SK-N-MC (cell line): ENCODE measurements around the gene CMC4.

ENCODE experiments used
- DNase-seq: peaks from one replicate; pipeline ENCODE4 v3.0.0-alpha.2; 2011; ENCODE audit warnings: low read depth, low spot score
- H3K27ac ChIP-seq: fragments of 200-600 bp; sonication (generic); 2 replicates; pipeline ENCODE4 v1.5.1; 2016; ENCODE audit warnings: mixed run types
- H3K36me3 ChIP-seq: fragments of 200-600 bp; sonication (generic); 2 replicates; pipeline ENCODE4 v1.6.1; 2017; ENCODE audit warnings: antibody characterized with exemption, low read length, mixed read lengths; ENCODE audit not compliant: insufficient read depth
- H3K4me3 ChIP-seq: fragments of 200-600 bp; sonication (generic); 2 replicates; pipeline ENCODE4 v1.5.1; 2016
- H3K9ac ChIP-seq: fragments of 200-600 bp; sonication (generic); 2 replicates; pipeline ENCODE4 v1.8.0; 2017; ENCODE audit warnings: mixed run types, mixed read lengths; ENCODE audit not compliant: insufficient read length
- H3K9me3 ChIP-seq: fragments of 200-600 bp; sonication (generic); 2 replicates; pipeline ENCODE4 v1.6.1; 2017; ENCODE audit warnings: low read depth, mild to moderate bottlenecking, antibody characterized with exemption, low read length, moderate library complexity, mixed read lengths
- EZH2 ChIP-seq: fragments of 200-600 bp; sonication (generic); IDR thresholded peaks from one replicate; pipeline ENCODE4 v1.6.1; 2017; ENCODE audit warnings: antibody characterized with exemption
- FOXP2 ChIP-seq: optimal IDR thresholded peaks from 2 replicates; pipeline ENCODE3; 2011; ENCODE audit warnings: mild to moderate bottlenecking, moderate library complexity; ENCODE audit not compliant: insufficient read depth; ENCODE audit errors: extremely low read length, control extremely low read depth
- POLR2AphosphoS5 ChIP-seq: IDR thresholded peaks from 2 replicates; pipeline ENCODE4 v1.6.1; 2012; ENCODE audit warnings: mild to moderate bottlenecking, low read depth, low read length, borderline replicate concordance

CMC4 gene, protein sequence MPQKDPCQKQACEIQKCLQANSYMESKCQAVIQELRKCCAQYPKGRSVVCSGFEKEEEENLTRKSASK

DNA sequence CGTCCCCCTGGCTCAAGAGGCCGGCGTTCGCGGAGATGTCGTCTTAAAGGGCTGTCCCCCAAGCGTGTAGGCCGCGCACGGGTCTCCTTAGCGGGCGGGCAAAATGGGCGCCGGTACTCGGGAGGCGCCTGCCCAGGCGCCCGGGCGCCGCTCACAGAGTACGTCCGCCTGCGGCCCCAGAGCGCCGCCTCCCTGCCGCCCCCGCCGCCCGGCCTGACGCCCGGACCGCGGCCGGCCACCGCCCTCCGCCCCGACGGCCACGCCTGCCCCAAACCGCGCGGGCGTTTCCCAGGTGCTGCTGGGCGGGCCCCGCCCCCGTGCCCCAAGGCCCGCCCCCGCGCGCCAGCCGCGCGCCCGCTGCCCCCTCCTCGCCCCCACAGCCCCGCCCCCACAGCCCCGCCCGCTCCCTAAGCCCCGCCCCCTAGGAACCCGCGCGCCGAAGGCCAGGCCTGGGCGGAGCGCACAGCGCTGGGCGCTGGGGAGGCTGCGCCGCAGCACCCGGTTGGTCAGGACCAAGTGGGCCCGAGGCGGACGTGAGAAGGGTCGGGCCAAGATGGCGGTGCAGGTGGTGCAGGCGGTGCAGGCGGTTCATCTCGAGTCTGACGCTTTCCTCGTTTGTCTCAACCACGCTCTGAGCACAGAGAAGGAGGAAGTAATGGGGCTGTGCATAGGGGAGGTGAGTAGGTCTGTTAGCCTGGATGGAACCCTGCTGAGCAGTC is at the start of gene CMC4, which contains the start of the genes BRCC3 and MTCP1:
TSS of gene CMC4 (minus strand) at position 162 of the 719 bp plus-strand sequence. CDS start 7,113 bp downstream, outside the sequence.
TSS of gene BRCC3 (plus strand) at position 534 of the 719 bp plus-strand sequence. CDS start at position 554, 20 bp downstream.
TSS of gene MTCP1 (minus strand) at position 162 of the 719 bp plus-strand sequence. CDS start 5,126 bp downstream, outside the sequence.
- Histone ChIP-seq H3K9ac (peak within 1 kb of the TSS; percentile 83), H3K4me3 (peak within 1 kb of the TSS; percentile 86), H3K36me3 (peaks cover 10% of the 10 kb centered on the region; the same call in 1 of the 2 replicates), H3K9me3 (no peaks in the 10 kb centered on the region), H3K27ac (no peak within 1 kb of the TSS)
- DNase-seq, result no peak
- TF ChIP-seq POLR2AphosphoS5, result peak; percentile 86
- TF ChIP-seq FOXP2, result no peak

DNA sequence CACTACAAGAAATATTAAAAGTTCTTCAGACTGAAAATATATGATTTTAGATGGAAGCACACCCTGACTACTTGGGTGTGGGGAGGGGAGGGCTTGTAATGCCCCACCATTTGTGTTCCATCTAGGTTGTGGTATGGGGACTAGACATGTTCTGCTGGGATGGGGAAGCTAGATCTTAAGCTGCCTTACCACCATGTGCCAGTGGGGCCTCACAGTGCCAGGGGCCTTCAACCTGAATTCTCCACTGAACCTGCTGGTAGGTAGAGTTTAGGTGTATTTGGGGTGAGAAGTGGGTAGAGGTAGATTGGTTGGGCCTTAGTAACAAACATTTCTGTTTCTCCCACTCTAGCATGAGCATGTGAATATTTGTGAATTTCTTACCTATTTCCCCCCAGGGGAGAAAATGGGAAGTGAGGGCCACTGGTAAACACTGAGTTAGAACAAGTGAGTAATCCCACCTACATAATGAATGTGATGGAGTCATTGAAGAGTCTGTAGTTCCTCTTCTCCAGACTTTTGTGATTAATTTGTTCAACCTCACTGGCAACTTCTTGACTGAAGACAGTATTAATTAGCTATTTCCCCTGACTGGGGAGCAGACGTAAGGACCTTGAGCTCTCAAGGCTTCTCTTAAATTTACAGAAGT is 44.4 kb upstream of the CMC4 start:
- H3K9ac ChIP-seq, result no peak overlapping the region
- TF ChIP-seq EZH2 (no peak), FOXP2 (no peak), POLR2AphosphoS5 (no peak)
- H3K9me3 ChIP-seq, result no peaks in the 10 kb centered on the region
- H3K36me3 ChIP-seq, result peaks cover 23% of the 10 kb centered on the region
- no peak overlapping the region for H3K27ac ChIP-seq
- no peak for DNase-seq
- H3K4me3 ChIP-seq, result no peak overlapping the region

DNA sequence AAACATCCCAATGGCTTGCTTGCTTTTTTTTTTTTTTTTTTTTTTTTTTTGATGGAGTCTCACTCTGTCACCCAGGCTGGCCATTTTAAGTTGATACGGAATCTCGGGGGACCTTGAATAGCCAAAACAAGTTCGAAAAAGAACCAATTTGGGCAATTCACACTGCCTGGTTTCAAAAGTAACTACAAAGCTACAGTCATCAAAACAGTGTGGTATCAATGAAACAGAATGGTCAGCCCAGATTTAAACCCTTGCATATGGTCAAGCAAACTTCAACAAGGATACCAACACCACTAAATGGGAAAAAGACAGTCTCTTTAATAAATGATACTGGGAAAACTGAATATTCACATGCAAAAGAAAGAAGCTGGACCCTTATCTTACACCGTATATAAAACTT is 42.2 kb upstream of the CMC4 start:
- Histone ChIP-seq H3K4me3 (no peak overlapping the region), H3K9me3 (no peaks in the 10 kb centered on the region), H3K27ac (no peak overlapping the region), H3K36me3 (peaks cover 20% of the 10 kb centered on the region), H3K9ac (no peak overlapping the region)
- TF ChIP-seq EZH2 (no peak), FOXP2 (no peak), POLR2AphosphoS5 (no peak)
- no peak for DNase-seq

DNA sequence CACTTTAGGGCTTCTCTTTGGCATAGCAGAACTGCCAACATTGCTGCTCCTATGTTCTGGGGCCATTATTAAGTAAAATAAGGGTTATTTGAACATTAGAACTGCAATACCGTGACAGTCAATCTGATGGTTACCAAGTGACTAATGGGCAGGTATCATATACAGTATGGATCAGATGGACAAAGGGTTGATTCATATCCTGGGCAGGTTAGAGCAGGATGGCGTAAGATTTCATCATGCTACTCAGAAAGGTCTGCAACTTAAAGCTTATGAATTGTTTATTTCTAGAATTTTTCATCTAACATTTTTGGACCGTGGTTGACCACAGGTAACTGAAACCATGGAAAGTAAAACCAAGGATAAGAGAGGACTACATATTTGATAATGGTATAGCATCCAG is 41.2 kb upstream of the CMC4 start:
- peaks cover 25% of the 10 kb centered on the region for H3K36me3 ChIP-seq
- H3K4me3 ChIP-seq, result no peak overlapping the region
- no peak overlapping the region for H3K9ac ChIP-seq
- no peak for TF ChIP-seq FOXP2
- TF ChIP-seq EZH2, result no peak
- no peak for TF ChIP-seq POLR2AphosphoS5
- no peak for DNase-seq
- H3K27ac ChIP-seq, result no peak overlapping the region
- H3K9me3 ChIP-seq, result no peaks in the 10 kb centered on the region

DNA sequence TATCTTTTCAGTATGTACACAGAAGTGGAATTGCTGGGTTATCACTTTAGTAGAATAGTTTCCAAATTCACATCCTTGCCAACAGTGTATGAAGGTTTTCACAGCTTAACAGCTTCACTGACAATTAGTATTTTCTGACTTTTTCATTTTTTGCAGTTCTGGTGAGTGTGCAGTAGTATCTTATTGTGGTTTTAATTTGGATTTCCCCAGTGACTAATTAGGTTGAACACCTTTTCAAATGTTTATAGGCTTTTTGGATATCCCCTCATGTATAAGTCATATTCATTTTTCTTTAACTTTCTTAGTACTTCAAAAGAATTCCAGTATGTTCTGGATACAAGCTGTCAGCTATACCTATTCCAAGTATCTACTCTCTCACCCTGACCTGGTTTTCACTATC is 37.5 kb upstream of the CMC4 start:
- Histone ChIP-seq H3K9me3 (no peaks in the 10 kb centered on the region), H3K9ac (no peak overlapping the region), H3K27ac (no peak overlapping the region), H3K36me3 (peaks cover 19% of the 10 kb centered on the region), H3K4me3 (no peak overlapping the region)
- TF ChIP-seq FOXP2 (no peak), EZH2 (no peak), POLR2AphosphoS5 (no peak)
- no peak for DNase-seq

DNA sequence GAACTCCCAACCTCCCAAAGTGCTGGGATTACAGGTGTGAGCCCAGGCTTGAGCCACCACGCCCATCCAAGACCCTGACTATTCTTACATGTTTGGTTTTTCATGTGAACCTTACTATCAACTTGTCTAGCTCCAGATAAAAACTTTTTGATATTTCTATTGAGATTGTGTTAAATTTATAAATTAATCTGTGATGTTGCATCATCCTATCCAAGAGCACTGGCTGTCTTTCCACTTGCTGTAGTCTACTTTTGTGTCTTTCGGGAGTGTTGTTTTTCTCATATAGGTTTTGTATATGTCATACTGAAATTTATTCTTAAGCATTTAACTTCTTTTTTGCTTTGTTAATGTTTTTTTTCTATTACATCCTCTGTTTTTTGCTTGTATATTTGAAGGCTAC is 35.0 kb upstream of the CMC4 start:
- Histone ChIP-seq H3K4me3 (no peak overlapping the region), H3K9me3 (no peaks in the 10 kb centered on the region), H3K36me3 (peaks cover 10% of the 10 kb centered on the region; the same call in 1 of the 2 replicates), H3K9ac (no peak overlapping the region), H3K27ac (no peak overlapping the region)
- DNase-seq, result no peak
- no peak for TF ChIP-seq FOXP2
- TF ChIP-seq POLR2AphosphoS5, result no peak
- TF ChIP-seq EZH2, result no peak

DNA sequence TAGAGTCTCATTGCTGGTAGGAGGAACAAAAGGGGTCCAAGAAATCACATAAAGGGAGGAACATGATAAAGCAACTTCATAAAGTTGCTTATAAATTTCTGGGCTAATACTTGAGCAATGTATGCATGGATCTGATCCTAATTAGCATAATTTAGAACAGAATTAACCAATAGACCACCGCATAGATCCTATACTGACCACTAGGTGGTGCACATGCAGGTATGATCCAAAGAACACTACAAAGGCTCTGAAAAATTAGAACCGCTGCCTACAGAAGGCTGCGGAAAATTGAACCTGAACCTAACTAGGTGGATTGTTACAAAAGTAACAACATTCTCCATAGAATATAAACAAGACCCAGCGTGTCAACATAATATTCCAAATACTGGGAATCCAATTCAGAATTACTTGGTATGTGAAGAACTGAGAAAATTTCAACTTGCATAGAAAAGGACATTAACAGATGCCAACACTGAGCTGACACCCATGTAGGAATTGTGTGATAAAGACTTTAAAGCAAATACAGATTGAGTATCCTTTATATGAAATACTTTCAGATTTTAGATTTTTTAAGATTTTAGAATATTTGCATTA is 23.6 kb upstream of the CMC4 start:
- Histone ChIP-seq H3K27ac (no peak overlapping the region), H3K9ac (no peak overlapping the region), H3K9me3 (no peaks in the 10 kb centered on the region), H3K36me3 (peaks cover 12% of the 10 kb centered on the region), H3K4me3 (no peak overlapping the region)
- no peak for DNase-seq
- TF ChIP-seq POLR2AphosphoS5, result no peak
- TF ChIP-seq FOXP2, result no peak
- TF ChIP-seq EZH2, result no peak

DNA sequence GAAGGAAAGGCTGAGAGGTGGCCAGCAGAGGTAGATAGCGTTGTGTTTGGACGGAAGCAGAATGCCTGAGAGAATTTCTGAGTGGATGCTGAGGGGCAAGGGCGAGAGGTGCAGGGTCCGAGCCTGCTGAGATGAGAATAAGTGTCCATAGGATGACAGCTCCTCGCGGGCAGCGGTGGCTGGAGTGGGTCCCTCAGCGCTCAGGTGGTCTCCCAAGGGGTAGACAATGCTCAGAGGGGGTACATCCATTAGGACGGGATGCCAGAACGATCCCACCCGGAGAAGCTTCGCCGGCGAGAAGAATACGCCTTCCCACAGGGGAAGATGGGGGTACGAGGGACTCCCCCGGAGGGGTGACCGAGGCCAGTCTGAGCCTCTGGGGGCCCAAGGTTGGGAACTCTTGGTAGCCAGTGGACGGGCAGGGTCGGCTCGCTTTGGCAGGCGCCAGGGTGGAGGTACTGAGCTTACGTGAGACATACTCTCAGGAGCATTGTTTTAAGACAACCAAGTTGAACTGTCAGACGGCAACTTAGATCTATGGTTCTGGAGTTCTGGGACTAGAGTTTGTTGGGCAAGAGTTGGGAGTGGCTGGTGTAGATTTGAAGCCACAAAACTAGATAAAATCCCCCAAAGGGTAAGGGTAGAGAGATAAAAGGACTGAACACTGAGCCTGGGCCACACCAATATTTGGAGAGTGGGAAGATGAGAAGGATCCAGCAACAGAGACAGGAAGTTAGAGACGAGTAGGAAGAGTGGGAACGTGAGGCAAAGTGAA is 16.2 kb upstream of the CMC4 start:
- no peak for DNase-seq
- Histone ChIP-seq H3K36me3 (peaks cover 3% of the 10 kb centered on the region; the same call in 1 of the 2 replicates), H3K9me3 (no peaks in the 10 kb centered on the region), H3K9ac (no peak overlapping the region), H3K27ac (no peak overlapping the region), H3K4me3 (no peak overlapping the region)
- TF ChIP-seq FOXP2 (no peak), POLR2AphosphoS5 (no peak), EZH2 (no peak)
